ENCODE data around the gene CCR3.

CCR3 gene

GRCh38 chr3:46299608-46300460 lies 57.6 kb downstream of the CCR3 start:
- DNase-seq = no peak

DNA sequence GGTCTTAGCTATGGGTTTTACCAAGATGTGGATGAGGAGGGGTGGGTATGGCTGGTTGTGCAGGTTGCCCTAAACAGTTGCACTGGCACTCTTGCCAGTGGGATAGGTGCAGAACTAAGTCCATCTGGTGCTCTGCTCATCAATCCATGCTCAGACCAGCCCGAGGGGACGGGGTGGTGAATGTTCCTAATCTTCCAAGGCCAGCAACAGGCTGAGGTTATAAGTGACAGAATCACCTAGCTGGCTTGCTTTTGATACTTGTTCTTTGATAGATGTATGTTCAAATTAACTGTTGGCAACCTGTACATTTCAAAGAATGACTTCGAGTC lies 58.2 kb downstream of the CCR3 start:
- no peak for DNase-seq

- DNase-seq = no peak
These were observed 59.0 kb downstream of the CCR3 start for GRCh38 chr3:46301122-46301835.

- DNase-seq = no peak
These were observed 61.0 kb downstream of the CCR3 start for GRCh38 chr3:46303240-46303639.

DNA sequence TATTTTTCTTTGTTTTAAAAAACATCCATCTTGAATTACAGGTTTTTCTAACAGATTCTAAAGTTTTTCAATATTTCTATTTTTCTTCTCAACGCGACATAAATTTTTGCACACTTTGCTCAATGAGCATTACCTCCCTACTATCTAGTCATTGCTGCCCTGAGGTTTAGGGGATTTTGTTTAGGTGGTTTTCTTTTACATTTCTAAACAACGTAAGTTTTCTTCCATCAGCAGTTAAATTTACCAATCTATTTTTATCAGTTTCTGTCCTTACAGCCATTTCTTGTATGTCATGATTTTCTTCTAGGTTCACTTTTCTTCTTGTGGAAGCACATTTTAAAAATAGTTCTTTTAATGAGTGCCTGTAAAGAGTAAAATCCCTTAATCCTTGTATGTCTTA lies 62.5 kb downstream of the CCR3 start:
- no peak for DNase-seq

DNA sequence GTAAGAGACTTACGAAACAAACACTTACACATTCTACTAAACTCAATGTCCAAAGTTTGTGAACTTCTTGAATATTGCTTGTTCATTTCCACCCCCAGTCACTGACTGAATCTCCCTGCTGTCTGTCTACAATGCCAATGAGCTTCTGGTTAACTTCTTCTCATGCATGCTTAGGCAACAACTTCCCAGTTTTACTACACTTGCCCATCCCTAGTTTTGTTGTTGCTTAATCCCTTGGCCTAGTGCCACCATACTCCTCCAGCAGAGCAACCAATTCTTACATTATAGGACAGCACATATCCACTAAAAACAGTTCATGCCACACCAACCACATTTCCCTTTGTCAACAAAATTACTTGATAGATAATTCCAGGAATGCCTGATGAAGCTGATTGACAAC lies 70.7 kb downstream of the CCR3 start:
- DNase-seq = no peak

- no peak for DNase-seq
These were observed 72.3 kb downstream of the CCR3 start for GRCh38 chr3:46314517-46314916.

GRCh38 chr3:46316206-46316605 lies 73.9 kb downstream of the CCR3 start:
- no peak for DNase-seq
